T1000 (cell line): Measurements from ENCODE around the gene AURKAIP1.

Experiments used
- DNase-seq: peaks from one replicate; lab custom pipeline; 2025; ENCODE audit warnings: mixed read lengths; lab: John Stamatoyannopoulos, UW

The AURKAIP1 gene

DNA sequence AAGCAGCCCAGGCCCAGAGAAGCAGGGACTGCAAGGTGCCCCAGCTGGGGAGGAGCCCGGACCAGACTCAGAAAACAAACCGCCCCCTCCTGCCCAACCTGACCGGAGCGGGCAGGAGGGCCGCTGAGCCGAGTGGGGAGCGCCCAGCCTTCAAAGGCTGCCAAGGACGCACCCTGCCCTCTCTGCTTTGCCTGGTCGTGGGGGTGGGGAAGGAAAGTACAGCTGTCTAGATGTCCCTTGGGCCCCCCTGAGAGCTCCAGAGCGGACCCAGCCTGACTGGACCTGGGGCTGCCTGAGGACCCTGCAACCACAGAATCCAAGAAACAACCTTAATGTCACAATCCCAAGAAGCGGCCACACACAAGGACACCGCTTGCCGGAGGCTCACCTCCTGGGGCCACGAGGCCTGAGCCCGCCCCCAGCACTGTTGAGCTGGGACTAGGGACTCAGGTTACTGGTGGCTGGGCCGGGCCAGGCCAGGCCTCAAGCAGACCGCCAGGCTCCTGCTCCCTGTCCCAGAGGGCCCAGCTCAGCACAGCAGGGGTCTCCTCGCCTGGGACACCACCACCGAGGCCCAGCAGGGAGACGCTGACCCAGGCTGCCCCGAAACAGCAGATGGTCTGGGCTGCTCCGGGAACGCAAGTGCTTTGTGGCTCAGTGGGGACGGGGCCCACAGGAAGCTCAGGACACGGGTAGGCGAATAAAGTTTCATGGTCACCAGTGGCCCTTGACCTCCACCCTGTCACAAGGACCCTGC is 27.2 kb downstream of the AURKAIP1 start:
- DNase-seq: peak; percentile 9

DNA sequence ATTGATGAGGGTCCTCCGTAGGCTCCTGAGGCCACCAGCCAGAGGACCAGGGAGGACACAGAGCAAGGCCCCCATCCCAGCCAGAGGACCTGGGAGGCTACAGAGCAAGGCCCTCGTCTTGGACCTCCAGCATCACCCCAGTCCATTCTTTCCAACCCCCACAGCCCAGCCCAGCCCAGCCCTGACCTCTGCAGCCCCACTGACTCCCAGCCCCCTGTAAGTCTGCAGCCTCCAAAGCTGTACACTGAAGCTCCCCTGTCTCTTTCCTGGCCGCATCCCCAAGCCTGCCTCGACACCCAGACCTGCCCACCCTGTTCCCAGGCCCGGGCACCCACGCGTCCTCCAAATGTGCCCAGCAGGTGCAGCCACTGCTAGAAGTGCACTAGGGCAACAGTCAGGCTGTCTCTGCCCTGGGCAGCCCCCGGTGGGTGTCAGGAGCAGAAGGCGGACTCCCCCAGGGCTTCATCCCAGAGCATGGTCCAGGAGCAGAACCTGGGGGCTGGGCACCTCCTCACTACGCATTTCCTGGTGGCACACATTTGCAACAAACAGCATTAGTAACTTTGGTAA is 27.9 kb downstream of the AURKAIP1 start:
- no peak for DNase-seq

DNA sequence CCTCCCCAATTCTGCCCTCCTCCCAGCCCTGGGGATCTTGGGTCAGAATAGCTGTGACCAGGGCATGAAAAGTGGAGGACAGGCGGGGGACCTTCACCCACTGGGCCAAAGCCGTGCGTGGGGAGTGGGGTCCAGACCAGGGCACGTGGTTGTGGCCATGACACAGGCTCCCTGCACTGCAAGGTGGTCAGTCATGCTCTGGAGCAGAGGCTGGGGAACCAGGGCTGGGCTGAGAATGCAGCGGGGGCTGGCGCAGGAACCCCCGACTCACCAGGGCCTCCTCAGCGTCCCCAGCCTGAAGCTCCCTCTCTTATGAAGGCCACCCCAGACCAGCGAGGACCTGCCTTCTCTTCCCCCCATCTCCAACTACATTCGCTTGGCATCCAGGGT is 28.5 kb downstream of the AURKAIP1 start:
- no peak for DNase-seq

DNA sequence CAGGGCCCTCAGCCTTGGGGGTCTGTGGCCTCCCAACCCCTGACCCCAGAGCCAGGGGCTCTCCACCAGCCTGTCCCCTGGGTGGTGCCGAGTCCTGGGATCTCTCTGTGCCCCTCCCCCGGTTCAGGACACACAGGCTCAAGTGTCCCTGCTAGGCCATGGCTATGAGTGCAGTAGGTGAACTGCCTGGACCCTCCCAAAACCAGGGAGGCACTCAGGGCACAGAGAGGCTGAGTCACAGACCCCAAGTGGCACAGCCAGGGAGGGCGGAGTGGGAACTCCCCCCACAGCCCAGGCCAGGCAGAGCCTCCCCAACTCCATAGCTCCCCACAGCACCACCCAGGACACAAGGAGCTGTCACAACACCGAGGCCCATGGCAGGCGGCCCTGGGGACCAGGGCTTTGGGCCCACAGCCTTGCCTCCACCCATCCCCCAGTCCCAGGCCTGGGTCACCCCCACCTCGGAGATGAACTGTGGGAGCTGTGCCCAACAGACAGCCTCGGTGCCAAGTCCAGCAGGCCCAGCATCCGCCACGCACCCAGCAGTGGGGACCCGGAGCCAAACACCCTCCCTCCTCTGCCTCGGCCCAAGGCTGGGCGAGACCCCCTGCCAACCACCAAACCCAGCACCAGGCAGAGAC is 29.0 kb downstream of the AURKAIP1 start:
- DNase-seq: no peak

DNA sequence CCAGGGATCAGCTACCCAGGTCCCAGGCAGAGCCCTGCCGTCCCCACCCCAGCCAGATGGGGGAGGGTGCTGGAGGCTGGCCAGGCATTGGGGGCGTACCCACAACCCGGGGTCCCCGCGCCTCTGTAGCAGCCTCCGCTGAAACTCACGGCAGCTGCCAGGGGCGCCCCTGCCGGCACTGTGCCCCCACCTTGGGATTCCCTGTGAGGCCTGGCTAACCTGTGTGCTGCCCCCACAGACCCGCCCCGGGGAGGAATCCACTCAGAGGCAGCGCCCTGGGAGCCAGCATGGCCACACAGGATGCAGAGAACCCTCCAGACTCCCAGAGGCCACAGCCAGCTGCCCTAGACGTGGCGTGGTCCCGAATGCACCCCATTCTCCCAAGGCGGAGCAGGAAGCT is 29.6 kb downstream of the AURKAIP1 start:
- DNase-seq: no peak

DNA sequence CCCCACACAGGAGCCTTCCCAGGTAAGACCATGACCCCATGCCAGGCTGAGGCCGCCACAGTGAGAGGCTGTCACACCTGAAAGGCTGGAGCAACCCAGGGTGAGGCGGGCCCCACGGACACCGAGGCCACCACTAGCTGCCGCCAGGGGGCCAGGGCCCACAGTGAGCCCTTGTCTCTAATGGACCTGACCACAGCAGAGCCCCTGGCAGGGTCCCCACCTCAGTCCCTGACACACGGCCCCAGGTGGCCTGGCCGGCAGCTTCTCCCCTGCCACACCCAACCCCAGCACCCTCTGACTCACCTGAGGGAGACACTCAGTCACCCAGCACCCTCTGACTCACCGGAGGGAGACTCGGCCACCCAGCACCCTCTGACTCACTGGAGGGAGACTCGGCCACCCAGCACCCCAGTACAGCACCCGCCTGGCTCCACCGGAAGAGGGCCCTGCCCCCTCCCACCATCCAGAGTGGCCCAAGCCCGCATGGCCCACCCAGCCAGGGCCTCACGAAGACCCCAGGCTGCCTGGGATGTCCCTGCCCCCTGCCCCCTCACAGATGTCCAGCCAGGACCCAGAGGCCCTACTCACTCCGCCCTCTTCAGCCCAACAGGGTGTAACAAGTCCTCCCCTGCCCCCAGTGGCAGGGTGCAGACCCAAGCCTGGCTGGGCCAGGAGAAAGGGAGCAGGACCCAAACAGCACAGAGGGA is 30.2 kb downstream of the AURKAIP1 start:
- DNase-seq: peak; percentile 58

DNA sequence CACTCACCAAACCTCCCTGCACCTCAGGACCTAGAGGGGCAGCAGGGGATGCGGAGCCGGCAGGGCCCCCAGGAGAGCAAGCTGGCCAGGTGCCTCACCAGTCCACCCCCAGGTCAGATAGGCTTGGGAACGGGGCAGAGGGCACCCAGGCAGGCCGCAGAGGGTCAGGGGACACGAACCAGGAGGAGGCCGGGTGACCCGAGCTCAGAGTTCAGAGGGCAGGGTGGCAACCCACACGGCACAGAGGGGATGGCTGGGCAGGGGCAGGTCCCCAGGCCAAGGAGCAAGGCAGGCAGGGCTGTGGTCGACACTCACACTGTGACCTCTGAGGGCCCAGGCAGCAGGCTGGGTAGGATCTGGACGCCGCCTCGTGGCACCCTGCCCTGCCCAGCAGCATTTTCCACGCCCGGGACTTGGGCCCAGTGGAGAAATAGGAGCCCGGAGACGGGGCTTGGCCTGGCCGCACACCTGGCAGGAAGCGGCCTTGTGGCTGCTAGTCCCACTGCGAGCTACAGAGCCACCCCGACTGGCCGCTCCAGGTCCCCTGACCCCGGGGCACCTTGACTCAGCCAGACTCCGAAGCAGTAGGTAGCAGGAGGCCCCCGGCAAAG is 31.1 kb downstream of the AURKAIP1 start:
- DNase-seq: no peak

DNA sequence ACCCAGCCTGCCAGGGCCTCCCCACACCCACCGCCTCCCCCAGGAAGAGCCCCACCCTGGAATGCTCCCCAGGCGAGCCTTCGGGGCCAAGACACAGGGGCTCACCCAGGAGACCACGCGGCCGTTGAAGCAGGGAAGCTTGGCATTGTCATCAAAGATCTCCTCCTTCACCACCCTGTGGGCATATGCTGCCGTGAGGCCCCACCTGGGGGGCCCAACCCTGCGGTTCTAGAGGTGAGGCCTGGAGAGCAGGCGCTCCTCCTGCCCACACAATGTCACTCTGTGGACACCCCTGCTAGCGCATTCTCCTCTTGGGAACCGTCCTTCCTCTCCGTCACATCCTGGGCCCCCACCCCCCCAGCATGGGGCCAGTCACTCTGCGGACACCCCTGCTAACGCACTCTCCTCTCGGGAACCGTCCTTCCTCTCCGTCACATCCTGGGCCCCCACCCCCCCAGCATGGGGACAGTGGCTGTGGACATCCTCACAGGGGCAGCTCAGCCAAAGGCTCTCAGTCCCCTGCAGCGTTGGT is 32.4 kb downstream of the AURKAIP1 start:
- no peak for DNase-seq

DNA sequence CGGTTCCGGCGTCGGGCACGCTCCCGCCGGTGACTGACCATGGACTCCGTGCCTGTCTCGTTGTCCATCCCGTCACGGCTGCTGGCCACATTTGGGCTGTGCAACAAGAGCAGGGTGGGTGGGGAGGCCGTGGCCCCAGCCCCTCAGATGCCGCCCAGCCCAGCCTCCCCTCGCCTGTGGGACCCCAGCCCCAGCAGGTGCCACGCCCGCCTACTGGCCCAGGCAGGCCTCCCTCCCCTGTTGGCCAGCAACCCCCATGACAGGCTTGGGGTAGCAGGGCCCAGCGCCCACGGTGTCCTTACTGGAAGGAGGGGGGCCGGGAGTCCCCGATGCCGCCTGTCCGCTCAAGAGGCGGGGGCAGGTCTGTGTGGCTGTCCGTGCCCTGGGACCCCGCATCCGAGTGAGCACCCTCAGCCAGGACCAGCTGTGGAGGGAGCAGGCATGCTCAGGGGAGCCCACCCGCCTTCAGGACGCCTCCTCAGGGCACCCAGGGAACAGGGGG is 32.9 kb downstream of the AURKAIP1 start:
- DNase-seq: no peak

DNA sequence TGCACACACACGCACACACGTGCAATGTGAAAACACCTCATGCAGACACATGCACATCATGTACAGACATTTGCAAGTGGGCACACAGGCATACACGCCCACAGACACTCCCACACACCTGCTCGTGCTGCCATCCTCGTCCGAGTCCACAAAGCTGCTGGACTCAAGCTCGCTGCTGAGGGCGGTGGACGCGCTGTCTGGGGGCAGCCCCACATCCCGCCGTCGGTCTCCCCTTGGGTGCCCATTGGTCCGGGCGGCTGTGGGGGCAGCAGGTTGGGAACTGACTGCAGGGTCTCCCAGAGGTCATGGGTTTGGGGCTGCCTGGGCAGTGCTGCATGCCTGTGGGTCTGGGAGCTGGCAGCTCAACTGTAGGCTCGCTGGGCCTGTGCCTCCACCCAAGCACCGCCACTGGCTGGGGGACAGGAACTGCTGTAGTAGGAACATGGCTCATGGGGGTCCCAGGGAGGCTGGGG is 33.4 kb downstream of the AURKAIP1 start:
- DNase-seq: no peak

DNA sequence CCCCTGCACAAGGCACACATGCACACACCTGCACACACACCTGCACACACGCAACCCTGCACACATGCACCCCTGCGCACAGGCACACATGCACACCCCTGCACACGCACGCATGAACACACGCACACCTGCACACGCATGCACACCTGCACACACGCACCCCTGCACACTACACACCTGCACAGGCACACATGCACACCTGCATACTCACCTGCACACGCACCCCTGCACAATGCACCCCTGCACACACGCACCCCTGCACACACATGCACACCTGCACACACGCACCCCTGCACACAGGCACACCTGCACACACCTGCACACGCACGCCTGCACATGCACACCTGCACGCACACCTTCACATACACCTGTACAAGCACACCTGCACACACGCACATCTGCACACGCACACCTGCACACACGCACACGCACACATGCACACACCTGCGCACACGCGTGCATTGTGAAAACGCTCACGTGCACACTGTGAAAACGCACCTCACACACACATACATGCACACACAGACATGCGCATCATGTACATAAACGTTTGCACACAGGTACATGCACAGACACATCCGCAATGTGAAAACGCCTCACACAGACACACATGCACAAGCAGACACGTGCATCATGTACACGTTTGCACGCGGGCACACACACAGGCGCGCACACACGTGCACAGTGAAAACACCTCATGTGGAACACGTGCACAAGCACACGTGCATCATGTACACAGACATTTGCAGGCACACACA is 34.0 kb downstream of the AURKAIP1 start:
- DNase-seq: no peak

DNA sequence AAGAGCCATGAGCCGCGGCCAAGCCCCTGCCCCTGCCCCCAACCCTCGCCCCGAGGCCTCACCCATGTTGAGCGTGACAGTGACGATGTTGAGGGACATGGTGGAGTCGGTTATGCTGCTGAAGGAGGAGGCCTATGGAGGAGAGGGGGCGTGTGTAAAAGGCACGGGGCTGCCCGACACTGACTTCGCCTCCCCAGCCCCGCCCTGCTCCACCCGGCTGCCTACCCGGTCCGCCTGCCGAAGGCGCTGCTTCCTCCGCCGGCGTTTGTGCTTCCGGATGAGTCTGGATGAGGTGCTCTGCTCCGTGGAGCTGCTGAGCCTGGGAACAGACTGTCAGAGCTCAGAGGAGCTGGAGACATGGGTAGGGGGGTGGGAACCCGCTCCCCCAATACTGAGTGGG is 34.8 kb downstream of the AURKAIP1 start:
- DNase-seq: no peak

DNA sequence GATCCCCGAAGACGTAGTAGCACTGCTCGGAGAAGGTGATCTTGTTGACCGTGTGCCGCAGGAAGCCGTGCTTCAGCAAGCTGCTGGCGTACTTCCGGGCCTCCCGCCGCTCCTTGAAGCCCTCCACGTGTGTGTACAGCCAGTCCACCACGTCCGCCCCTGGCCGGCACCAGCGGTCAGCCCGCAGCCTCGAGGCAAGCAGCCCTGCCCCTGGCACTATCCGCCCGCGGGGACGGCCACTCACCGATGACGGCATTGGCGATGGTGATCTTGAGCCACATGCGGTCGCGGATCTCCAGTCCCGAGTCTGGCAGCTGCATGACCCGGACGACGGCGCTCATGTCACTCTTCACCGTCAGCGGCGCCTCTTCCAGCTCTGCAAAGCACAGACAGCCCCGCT is 36.7 kb downstream of the AURKAIP1 start:
- DNase-seq: no peak

DNA sequence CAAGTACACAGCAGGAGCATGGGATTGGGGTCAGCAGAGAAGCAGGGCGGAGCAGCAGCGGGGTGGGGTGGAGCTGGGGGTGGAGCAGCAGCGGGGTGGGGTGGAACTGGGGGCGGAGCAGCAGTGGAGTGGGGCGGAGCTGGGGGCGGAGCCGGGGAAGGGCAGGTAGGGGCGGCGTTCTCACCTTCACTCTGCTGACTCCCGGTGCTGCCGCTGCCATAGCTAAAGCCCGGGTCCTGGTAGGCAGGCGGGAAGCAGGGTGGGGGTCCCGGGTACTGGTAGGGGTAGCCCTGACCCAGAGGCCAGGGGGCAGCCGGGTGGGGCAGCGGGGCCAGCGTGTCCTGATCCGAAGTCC is 37.2 kb downstream of the AURKAIP1 start:
- DNase-seq: no peak

DNA sequence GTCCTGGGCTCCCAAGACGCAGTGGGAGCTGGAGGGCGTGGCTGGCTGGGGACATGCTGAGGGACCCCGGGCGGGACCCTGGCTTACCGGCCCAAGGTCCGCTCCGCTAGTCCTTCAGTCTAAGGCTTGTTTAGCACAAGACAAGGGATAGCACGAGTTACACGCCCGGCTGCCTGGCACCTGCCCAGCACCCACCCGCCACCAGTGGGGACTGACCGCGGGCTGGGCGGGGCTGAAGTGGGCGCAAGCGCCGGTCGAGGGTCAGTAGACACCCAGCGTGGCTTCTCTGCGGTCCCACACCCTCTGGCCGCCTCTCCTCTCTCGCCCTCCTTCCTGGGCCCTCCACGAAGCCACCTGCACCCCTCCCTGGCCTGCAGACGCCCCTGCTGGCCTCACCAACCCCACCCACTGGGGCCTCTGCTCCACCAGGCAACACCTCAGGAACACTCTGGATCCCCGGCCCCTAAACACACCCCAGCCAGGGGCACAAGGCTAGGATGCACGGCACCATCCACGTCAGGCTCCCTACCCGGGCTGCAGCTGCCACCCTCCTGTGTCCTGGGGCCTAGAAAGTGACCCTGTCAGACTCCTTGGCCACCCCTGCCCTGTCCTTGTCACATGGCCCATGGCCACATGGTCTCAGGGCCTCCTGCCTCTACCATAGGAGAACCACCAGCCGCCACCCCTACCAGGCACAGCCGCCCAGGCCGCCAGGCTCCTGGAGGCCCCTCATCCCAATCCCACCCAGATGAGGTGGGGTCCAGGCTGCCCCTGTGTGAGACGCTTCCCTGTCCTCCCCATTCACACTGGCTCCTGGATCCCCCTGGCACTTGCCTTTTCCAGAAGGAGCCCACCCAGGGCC is 37.8 kb downstream of the AURKAIP1 start:
- DNase-seq: no peak

DNA sequence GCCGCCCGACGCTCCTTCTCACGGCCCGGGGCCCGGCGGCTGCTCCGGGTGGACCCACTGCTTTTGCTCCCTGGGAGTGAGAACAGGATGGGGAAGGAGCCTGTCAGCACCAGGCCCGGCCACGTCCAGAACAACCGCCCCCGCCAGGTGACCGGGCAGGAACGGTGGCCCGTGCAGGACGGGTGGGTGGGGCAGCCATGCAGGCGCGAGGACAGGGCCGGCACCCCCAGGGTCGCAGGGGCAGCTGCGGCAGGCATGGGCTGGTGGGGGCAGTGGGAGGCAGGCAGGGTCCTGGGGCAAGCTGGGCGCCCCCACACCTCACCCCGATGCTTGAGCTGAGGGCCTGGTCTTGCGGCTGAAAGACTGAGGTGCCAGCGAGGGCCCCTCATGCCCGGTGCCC is 38.6 kb downstream of the AURKAIP1 start:
- no peak for DNase-seq

DNA sequence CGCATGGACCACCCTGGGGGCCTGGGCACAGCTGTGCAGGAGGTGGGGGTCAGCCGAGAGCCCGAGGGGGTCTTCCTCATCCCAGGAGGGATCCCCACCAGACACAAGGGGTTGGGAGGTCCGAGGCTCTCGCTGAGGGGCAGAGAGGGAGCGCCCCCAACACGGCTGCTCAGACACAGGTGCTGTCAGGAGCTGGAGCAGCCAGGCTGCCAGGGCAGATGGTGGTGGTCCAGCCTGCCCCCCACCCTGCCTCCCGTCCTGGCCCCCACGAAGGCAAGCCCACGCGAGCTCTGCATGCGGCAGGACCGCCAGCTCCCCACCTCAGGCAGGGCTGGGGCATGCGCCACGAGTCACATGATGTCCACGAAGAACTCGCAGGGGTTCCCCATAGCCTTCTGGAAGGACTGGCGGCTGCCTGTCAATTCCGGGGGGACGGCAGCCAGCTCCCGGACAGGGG is 39.2 kb downstream of the AURKAIP1 start:
- DNase-seq: no peak

DNA sequence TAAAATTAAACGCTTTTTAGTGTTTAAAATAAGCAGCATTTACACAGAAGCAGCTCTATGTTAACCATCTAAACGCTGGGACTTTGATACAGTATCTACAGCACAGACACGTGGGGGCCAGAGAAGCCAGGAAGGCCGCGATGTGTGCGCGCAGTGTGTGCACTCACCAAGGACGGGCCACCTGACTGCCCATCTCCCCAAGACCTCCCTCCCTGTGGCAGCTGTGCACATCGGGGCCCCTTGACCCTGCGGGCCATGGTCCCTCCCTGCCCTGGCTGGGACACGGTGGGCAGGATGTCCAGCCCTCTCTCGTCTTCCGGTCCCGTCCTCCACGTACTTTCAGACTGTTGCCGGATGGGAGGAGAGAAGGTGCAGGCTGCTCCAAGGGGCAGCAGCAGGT is 39.7 kb downstream of the AURKAIP1 start:
- no peak for DNase-seq

DNA sequence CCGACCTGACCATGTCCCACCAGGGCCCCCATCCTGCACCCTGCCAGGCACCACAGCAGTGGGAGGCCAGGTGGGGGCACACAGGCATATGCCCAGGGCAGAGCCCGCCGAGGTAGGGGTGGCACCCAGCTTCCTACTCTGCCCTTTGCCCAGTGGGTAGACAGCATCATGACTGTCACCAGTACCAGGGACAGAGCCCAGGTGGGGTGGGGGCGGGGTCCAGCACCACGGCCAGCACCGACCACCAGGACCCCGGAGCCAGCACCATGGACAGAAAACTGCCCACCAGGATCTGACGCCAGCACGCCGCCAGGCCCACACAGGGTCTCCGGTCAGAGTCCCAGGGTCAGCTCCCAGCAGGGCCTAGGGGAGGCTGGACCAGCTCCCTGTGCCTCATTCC is 40.2 kb downstream of the AURKAIP1 start:
- no peak for DNase-seq
